CD4-positive, alpha-beta T cell treated with Interleukin-15 for 1 hour (primary cell): ENCODE measurements around the gene WNT5B.
"Not testable (repeated sequence)": the region's sequence is repeated elsewhere in the genome, so short reads cannot be mapped to it uniquely, and the experiment has no call there.

Experiments used
- DNase-seq: peaks from one replicate; pipeline ENCODE4 v3.0.0-alpha.2; 2020

WNT5B gene

DNA sequence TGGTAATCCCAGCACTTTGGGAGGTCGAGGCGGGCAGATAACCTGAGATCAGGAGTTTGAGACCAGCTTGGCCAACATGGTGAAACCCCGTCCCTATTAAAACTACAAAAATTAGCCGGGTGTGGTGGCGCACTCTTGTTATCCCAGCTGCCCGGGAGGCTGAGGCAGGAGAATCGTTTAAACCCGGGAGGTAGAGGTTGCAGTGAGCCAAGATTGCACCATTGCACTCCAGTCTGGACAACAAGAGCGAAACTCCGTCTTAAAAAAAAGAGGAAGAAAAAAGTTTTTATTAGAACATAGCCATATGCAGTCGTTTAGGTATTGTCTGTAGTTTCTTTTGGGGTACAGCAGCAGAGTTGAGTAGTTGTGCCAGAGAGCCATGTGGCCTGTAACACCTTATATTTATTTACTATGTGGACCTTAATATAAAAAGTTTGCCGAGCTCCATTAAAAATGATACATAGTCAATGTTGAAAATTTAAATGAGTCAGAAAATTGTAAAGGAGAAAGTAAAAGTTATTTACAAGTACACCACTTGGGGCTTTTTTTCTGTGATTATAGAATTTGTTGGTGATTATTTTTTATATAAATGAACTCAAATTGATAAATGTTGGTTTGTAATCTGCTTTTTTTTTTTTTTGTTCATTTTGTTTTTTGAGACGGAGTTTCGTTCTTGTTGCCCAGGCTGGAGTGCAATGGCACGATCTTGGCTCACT is 64.0 kb downstream of the WNT5B start:
- no peak for DNase-seq

- not testable (repeated sequence) for DNase-seq
These were observed 66.1 kb downstream of the WNT5B start for GRCh38 chr12:1695097-1695496.

DNA sequence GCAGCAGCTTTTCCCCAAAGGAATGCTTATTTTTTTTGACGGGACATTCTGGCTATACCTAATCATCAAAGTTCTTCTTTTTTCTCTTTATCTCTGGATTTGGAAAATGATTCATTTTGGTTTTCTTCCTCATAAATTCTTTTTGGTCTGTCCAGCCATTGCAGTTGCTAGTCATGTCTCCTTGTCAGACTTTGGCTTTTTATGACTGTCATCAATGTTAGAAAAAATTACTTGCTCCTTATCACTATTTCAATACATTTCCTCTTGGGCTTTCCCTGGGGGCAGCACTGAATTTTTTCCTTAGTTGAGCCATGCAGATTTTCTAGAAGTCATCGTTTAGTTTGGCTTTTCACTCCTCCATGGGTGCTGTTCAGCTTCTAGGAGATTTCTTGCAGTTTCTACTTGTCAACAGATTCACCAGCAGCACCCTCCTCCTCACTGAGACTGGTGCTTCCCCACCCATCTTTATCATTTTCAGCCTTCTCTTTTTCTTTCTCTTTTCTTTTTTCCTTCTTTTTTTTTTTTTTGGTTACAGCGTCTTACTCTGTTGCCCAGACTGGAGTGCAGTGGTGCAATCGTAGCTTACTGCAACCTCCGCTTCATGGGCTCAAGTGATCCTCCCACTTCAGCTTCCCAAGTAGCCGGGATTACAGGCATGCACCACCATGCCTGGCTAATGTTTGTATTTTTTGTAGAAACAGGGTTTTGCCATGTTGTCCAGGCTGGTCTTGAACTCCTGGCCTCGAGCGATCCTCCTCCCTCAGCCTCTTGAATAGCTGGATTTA is 67.0 kb downstream of the WNT5B start:
- DNase-seq = no peak

DNA sequence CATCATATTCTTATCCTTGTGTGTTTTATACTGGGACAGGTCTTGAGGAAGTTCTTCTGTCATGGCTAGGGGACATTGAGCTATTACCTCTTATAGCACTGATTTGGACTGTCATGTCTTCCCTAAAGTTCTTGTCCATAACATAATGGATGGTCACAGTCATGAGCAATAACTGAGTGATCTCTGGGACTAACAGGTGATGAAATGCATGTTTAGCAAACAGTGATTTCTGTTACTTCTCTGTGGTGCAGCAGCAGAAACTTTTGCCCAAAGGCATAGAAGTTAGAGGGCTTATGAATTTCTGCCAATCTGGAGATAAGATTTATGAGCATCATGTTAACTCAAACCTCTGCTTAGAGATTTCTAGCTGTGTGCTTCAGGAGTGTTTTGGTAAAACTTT is 67.8 kb downstream of the WNT5B start:
- no peak for DNase-seq
